Measurements from ENCODE around the gene IFI27L2.

GRCh38 chr14:94109915-94110250 is 19.5 kb downstream of the IFI27L2 start:
- TF ChIP-seq, protein P1, sequence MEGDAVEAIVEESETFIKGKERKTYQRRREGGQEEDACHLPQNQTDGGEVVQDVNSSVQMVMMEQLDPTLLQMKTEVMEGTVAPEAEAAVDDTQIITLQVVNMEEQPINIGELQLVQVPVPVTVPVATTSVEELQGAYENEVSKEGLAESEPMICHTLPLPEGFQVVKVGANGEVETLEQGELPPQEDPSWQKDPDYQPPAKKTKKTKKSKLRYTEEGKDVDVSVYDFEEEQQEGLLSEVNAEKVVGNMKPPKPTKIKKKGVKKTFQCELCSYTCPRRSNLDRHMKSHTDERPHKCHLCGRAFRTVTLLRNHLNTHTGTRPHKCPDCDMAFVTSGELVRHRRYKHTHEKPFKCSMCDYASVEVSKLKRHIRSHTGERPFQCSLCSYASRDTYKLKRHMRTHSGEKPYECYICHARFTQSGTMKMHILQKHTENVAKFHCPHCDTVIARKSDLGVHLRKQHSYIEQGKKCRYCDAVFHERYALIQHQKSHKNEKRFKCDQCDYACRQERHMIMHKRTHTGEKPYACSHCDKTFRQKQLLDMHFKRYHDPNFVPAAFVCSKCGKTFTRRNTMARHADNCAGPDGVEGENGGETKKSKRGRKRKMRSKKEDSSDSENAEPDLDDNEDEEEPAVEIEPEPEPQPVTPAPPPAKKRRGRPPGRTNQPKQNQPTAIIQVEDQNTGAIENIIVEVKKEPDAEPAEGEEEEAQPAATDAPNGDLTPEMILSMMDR (IDR thresholded peaks at IDR 0.05; ENCODE audit: low read length): no peak
- TF ChIP-seq EZH2 (IDR thresholded peaks at IDR 0.05; ENCODE audit: borderline replicate concordance, low read length): no peak

Data from OCI-LY1 (cell line).